DND-41 (cell line): Measurements from ENCODE around the gene PTPRN2.

ENCODE experiments used
- CTCF ChIP-seq: IDR thresholded peaks from 2 replicates; pipeline ENCODE4 v1.5.1; 2012; ENCODE audit warnings: borderline replicate concordance, low read length, moderate library complexity, mild to moderate bottlenecking; ENCODE audit not compliant: poor library complexity, severe bottlenecking; ENCODE audit errors: extremely low read depth
- EZH2 ChIP-seq: IDR thresholded peaks from 3 replicates; pipeline ENCODE4 v1.6.1; 2012; ENCODE audit warnings: borderline replicate concordance, low read depth, mild to moderate bottlenecking, moderate library complexity, low read length, inconsistent platforms; ENCODE audit not compliant: severe bottlenecking

DNA sequence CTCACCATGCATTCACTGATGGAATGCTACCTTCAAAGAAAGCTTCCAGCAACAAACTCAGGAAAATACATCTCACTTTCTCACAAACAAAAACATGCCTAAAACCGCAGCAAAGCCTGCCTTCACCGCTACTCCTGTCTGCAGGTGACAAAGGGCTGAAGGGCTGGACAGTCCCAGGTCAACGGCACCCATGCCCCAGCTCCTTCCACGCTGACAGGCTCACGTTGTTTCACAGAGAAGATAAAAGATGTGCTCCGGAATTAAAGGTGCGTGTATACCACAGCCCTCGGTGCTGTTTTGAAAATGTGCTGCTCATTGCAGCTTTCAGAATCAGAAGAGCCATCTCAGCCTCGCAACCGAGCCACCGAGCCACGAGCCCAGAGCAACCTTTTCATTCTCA is 445.0 kb downstream of the PTPRN2 start:
- TF ChIP-seq CTCF (no peak), EZH2 (no peak)
